GM19239 (cell line): ENCODE data around the gene SLX4.
A peak's percentile ranks its signal among the peaks of the same experiment; 100 is the strongest.

Experiments used
- DNase-seq: peaks from one replicate; pipeline ENCODE4 v3.0.0; 2011; ENCODE audit warnings: low spot score; ENCODE audit not compliant: insufficient read length
- FAIRE-seq: peaks from 2 replicates; lab custom pipeline; 2011; peaks lifted over from hg19 to GRCh38; lab: Jason Lieb, UNC

Gene SLX4

DNA sequence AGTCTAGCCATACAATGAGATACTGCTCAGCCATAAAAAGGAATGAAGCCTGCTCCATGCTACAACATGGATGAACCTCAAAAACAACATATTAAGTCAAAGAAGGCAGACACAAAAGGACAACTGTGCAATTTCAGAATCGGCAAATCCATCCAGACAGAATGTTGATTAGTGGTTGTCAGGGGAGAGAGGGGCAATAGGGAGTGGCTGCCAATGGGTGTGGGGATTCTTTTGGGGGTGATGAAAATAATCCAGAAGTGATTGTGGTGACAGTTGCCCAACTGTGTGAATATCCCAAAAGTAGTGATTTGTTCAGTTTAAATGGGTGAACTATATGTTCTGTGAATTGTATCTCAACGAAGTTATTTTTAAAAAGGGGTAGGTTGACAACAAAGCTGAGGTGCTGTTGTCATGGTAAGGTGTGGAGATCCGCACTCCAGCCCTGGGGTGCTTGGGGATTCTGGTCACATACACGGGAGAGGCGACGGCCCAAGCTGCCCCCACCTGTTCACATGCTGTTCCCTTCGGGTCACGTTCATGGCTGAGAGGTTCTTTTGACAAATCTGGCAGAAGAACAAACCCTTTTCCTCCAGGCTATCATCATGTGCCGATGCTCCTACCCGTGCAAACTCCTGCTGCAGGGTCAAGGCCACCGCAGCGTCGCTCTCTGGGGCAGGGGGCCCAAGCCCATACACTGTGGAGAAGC, 9.6 kb downstream of the SLX4 start:
- FAIRE-seq = no peak
- DNase-seq = no peak

DNA sequence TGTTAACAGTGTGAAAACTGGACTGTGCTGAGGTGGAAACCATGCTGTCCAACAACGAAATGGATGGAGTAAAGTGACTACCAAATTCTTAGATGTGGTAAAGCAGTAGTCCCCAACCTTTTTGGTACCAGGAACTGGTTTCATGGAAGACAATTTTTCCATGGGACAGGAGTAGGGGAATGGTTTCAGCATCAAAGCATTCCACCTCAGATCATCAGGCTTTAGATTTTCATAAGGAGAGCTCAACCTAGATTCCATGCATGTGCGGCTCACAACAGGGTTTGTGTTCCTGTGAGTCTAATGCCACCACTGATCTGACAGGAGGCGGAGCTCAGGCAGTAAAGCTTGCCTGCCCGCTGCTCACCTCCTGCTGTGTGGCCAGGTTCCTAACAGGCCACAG, 11.5 kb downstream of the SLX4 start:
- FAIRE-seq (no peak), DNase-seq (no peak)

DNA sequence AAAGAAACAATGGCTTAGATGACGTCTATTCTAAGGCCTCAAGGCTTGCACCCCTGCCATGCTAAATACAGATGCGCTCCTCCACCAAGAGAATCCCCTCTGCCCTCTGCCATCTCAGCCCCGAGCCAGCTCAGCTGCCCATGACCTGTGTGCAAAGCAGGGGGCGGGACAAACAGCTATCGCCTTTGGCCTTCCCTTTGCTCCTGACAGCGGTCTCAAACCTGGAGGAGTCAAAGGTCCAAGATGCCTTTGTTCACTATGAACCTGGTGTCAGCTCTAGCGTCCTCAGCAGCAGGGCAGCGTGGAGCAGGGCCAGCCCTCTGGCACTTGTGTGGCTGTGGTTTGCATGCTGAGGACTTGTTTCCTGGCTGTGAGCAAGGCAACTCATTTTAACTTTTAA, 12.3 kb downstream of the SLX4 start:
- DNase-seq = no peak
- FAIRE-seq = no peak

DNA sequence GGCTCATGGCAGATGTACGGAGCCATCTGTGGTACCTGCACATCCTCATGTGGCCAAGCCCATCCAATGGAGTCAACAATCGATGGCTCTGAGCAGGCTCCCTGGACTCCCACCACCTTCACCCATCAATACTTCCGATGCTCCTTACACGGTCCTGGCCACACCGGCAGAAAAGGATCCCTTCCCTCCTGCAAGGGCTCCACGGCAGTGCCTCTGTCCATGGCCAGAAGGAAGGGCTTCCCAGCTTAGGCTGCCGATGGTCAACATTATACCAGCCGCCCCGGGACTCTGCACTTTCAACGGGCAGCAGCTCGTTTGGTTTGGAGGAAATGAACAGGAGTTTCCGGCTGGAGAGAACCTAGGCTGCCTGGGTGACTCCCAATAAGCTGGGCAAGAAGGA, 13.2 kb downstream of the SLX4 start:
- DNase-seq = no peak
- no peak for FAIRE-seq

DNA sequence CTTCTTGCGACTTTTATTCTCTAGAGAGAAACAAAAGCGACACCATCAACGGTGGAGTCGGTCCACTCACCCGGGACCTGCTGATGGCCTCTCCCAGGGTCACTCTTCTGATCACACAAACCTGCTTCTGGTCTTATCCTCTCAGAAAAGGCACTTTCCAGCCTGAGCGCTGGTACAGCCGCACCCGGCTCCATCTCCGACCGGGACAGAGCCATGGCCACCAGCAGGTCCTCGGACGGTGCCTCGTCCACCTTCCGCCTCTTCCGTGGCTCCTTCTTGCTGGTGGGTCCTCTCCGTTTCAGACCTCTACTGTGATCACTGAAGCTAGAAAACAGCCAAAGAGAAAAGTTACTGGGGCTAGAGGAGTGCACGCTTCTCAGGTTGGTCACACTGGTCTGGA, 13.7 kb downstream of the SLX4 start:
- no peak for FAIRE-seq
- DNase-seq = no peak

DNA sequence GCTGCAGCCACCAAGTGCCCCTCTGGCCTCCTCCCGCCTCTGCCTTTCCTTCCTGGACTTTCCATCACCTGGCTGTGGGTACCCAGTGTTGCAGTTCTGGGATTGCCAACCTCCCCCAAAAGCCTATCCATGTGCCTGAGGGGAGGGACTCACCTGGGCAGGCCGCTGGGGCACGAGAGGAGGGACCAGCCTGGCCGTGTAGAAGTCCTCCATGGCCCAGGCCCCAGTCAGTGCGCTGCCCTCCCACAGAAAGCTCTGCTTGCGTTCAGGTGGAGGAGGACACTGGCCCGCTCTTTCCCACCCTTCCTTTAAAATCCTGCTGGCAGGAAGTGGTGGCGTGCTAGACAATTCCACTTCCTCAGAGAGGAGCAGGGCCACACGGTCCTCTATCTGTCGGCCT, 14.2 kb downstream of the SLX4 start:
- DNase-seq = no peak
- FAIRE-seq = no peak

DNA sequence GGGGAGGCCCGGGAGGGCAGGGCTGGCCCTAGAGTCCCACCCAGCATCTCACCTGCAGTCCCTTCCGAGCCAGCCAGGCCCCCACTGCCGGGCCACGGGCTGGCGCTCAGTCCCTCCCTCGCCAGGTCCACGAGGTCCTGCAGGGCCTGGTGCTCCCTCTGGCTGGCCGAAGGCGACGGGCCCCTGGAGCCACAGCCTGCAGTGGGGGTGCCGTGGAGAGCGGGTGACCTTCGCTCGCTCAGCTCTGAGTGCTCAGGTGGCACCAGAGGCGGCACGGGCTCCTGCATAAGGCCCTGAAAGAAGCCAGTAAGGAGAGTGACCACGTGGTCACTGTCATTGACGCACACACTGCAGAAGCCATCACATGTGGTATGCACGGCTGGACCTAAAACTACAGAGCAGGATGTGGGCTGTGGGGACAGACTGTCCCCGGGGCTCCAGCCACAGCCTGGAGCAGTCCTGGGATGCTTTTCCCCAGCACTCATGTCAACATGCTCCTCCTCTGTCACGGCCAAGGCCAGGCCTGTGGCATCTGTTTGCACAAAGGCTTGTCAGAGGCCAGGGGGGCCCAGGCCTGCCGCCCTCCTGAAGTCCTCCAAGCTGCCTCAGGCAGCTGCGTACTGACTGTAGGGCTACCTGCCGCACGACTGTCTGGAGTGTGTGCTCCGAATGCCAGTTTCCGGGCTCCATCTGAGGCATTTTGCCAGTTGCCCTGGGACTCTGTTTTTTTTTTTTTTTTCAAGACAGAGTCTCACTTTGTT, 15.1 kb downstream of the SLX4 start:
- no peak for FAIRE-seq
- DNase-seq = no peak

DNA sequence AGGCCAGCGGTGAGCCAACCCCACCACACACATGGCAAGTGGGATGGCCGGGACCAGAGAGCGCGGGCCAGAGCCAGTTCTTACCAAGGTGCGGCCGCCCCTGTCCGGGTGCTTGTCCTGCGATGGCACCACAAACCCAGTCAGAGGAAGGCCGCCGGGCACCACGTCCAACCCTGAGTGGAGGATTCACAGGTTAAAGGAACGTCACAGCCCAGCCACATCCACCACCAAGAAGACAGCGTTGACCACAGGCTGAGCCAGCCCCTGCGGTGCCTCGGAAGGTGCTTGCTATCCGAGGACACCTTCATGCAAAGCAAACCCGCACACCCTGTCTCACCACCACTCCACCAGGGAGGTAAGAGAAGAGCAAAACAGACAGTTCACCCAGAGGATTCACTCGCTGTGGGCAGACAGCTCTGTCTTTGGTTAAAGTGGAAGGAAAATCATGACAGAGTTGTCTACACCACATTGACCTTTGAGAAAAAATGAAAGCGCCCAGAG, 15.8 kb downstream of the SLX4 start:
- FAIRE-seq (no peak), DNase-seq (no peak)

DNA sequence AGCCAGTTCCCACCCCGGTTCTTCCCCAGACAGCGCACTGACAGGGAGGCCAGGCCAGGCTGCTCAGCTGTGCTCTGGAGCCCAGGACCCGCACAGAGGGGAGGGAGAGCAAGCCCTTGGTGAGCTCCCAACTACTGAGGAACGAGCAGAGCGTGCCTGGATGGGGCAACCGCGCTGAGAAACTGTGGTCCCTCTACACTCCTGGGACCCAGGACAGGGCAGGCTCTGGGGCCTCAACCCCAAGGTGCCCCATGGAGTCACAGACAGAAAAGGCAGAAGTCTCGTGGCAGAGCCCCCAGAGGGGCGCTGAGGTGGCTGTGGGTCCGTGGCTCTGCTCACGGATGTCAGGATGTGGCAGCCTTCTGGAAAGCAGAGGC, 16.3 kb downstream of the SLX4 start:
- DNase-seq (no peak), FAIRE-seq (no peak)

DNA sequence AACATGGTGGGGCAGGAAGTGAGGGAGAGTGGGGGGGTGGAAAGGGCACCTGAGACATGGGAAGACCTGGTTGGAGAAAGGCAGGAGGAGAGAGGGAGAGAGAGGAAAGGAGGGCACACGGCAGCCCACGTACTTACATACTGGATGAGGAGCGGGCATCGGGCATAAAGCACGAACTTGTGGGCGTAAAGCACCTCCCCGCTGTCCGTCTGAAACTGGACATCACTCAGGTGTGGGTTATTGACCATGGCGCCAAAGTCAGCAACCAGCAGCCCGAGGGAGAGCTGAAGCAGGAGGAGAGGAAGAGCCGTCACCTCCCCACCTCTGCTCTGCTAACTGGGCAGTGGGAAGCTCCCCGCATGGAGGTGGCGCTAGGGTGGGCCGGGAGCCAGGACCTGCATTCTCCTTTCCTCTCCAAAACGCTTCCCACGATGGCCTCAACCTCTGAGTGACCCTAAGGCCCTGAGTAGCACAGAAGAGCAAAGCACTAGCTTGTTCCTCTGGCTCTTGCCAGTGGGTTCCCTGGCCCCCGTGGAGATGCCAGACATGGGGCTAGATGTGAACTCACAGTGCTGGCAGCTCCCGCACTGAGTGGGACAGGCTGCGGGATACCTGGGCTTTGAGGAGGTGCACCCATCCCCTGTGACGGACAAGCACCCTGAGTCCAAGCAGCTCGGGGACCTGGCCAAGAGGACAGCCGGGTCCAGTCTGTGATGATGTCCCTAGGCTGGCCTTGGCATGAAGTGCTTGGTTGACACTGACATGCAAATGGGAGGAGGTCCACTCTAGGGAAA, 16.9 kb downstream of the SLX4 start:
- no peak for FAIRE-seq
- DNase-seq = no peak

DNA sequence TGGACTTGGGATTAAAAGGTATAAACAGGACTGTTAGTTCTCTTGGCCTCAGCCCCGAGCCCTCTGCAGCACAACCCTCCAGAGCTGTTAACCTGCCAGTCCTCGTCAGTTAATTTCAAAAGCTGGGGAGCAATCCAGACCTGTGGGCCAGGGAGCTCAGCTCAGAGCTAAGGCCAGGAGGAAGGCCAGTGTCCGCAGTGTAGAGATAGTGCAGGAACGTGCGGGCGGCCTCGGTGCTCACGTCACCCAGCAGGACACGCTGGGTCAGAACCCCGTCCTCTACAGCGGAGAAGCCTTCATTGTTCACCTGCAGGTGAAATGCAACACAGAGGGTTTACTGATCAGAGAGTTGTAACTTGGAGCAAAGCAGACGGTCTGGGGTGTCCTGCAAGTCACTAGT, 18.8 kb downstream of the SLX4 start:
- no peak for DNase-seq
- FAIRE-seq = no peak

DNA sequence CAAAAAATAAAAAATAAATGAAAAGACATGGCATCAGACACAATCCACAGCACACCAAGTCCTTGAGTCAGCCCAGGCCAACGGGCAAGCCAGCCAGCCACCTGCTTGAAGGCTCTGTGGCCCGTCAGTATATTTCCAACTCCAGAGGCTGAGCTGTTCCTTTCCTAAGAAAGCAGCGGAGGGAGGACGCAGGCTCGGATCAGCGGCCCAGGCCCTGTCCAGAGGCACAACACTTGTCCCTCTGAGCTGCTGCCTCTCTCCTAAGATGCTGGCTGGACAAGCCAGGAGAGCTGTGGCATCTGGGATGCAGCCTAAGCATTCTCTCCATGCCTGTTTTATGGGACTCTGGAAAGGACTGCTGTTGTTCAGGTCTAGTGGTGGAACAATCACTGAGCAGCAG, 19.4 kb downstream of the SLX4 start:
- DNase-seq (no peak), FAIRE-seq (no peak)

DNA sequence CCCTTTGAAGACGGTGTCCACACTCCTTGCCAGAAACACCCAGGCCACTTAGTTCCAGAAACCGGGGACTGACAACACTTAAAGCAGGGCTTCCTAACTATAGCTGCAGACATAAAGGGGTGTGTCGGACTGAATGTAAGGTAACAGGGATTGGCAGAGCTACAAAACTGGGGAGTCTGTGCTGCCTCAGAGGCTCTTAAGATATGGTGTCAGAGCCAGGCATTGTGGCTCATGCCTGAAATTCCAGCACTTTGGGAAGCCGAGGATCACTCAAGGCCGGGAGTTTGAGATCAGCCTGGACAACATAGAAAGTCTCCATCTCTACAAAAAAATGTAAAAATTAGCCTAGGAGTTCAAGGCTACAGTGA, 20.0 kb downstream of the SLX4 start:
- FAIRE-seq (no peak), DNase-seq (no peak)

DNA sequence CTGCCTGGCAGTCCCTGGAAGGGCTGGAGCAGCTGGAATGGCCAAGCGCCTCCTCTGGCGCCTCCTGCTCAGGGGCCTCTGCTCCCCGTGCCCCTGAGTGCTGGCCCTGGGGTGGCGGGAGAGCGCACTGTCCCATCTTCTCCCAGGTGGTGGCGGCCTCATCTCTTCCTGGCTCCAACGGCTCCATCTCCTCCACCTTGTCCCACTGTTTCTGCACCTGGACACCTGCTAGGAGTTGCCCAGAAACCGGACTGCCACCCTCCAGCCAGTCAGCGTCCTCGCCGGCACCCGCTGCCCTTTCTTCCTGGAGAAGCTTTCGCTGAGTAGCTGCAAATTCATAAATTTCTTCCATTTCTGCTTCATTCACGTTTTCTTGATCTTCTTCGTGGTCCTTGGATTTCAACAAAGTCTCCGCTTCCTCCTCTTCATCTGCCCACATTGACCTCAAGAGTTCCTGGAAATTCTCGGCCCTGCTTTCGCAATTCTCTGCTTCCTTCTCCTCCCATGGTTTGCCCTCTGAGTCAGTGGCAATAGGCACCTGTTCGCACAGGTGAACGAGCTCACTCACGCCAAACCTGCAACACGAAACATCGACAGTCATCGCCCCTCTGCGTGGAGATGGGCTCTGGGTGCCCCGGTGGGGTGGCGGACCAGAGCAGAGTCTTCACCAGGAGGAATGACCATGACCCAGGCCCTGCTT, 20.5 kb downstream of the SLX4 start:
- no peak for DNase-seq
- FAIRE-seq = no peak

DNA sequence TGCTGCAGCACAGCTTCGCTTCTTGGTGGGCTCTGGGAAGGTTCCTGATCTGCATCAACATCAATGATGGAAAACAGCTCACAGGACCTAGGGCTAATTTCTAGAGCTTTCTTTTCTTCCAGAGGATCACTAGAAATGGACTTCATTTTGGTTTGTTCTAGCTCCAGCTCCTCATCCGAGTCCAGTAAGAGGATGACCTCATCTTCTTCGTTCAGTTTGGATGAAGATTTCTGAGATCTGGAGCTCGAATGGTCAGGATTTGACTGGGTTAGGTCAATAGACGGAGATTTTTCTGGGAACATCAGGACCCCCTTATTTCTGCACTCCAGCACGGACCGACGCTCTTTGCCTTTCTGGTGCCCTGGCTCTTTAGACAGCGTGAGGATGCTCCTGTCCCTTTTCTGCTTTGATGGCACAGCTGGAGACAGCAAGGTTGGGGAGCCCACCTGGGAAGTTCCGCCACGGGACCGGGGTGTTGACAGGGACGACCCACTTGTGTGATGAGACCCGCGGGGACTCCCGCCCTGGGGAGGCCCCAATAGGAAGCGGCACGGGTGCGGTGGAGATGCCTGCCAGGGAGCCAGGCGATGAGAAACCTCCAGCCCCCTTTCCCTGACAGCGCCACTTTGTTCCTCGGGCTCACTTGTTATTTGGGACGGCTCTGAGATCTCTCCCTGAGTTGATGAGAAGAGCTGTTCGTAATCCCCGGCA, 21.3 kb downstream of the SLX4 start:
- FAIRE-seq (no peak), DNase-seq (no peak)

DNA sequence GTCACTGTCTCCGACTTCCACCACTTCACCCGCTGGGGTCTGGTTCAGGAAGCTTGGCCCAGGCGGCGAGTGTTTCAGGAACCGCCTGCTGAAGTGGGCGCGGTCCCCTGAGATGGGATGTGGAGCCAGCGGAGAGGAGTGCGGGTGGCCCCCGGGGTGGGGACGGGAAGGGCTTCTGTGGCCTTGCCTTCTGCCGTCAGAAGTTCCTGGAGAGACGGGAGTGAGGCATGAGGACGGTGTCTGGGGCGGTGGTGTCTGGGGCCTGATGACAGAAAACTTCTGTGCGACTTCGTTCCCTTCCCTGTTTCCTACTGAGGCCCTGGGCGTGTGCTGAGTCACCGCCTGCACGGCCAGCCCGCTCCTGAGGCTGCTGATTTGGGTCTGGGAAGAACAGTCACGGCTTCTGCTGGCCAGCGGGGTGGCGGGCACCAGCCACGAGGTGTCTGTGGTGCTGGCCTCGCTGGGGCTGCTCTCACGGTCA, 21.9 kb downstream of the SLX4 start:
- no peak for DNase-seq
- FAIRE-seq = no peak

DNA sequence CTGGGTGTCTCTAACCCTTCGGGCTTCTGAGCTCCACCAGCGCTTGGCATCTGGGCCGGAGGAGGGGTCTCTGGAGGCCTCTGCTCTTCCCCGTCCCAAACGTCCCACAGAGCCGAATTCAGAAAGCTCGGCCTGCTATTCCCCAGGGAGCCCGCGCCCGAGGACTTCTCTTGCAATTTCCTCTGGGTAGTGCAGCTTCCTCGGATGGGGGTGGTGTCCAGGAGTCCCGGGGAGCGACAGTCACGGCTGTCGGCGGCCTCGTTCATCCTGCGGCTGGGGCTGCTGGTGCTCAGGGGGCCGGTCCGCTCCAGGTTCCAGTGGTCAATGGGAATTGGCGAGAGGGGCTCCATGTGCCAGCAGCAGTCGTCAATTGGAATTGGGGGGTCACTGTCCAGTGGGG, 22.4 kb downstream of the SLX4 start:
- FAIRE-seq (no peak), DNase-seq (no peak)

DNA sequence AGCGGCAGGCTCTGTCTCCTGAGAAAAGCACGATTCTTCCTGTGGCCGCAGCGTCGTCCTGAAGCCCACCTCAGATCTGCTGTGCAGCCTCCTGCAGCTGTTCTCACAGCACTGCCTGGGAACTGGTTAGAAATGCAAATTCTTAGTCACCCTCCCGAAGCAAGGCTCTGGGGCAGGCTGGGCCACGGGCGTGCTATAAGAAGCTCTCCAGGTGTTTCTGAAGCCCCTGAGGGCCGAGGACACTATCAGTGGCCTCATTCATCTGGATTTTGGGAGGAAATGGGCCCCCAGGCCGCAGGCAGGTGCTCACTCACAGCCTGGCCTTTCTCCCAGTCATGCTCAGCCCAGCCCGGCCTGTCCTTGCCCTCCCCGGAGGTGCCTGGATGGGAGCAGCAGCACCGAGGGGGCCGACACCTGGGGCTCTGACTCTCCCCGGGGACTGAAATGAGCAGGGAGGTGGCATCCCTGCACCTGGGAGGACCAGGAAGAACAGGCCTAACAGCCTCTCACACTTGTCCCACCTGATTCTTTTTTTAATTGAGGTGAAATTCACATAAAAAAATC, 23.8 kb downstream of the SLX4 start:
- DNase-seq (peak; percentile 60), FAIRE-seq (peak; percentile 59)

DNA sequence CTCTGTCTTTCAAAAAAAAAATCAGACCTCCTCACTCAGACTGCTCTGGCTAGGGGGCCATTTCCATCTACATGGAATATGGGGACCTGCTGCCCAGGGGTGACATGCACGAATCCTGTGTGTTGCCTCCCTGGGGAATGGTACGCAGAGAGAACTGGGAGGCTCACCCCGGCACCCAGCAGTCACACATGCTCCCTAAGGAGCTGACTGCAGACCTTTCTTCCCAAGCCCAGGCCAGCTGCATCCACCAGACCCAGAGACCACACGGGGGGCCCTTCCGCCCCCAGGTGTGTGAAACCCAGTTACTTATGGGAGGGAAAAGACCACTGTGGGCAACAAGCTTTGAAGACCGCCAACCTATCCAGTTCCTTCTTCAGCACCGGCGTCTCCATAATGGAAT, 27.0 kb downstream of the SLX4 start:
- DNase-seq = no peak
- no peak for FAIRE-seq
